Muscle of leg (tissue), 11 donors: Measurements from ENCODE around the gene RNU6-9. TPM values are rescaled to one million over a fixed set of nuclear protein-coding genes. Genes with fewer than 3 reads are reported as not detected.
A peak's percentile ranks its signal among the peaks of the same experiment; 100 is the strongest.
"Not testable (repeated sequence)": the region's sequence is repeated elsewhere in the genome, so short reads cannot be mapped to it uniquely, and the experiment has no call there.

ENCODE experiments used
- DNase-seq: peaks from one replicate; pipeline ENCODE4 v3.0.0; 2013
- H3K27ac ChIP-seq: one replicate; pipeline ENCODE4 v1.5.1; 2013; ENCODE audit warnings: mild to moderate bottlenecking, low read length, control low read depth
- H3K27me3 ChIP-seq: one replicate; pipeline ENCODE4 v1.6.1; 2013; ENCODE audit warnings: low read length; ENCODE audit not compliant: control insufficient read depth, insufficient read depth
- H3K36me3 ChIP-seq: one replicate; pipeline ENCODE4 v1.6.1; 2013; ENCODE audit warnings: low read length; ENCODE audit not compliant: control insufficient read depth, insufficient read depth
- H3K4me1 ChIP-seq: one replicate; pipeline ENCODE4 v1.6.1; 2013; ENCODE audit warnings: low read length; ENCODE audit not compliant: control insufficient read depth, insufficient read depth
- H3K4me3 ChIP-seq: one replicate; pipeline ENCODE4 v1.5.1; 2013; ENCODE audit warnings: low read length, control low read depth
- H3K9me3 ChIP-seq: replicated peaks from 2 replicates; pipeline ENCODE4 v1.6.1; 2013; ENCODE audit warnings: low read depth, low read length; ENCODE audit not compliant: control insufficient read depth
- WGBS: methylation state at CpG from one replicate; pipeline ENCODE4 v1.1.5; 2013; ENCODE audit warnings: missing lambda C conversion rate; ENCODE audit not compliant: insufficient coverage; 5-methylcytosine and 5-hydroxymethylcytosine counted together
- polyA plus RNA-seq, 8 donors: library from polyadenylated mRNA; unstranded; fragments of 120-200 nt; gene quantifications; one replicate each; pipeline versions ENCODE4 v1.2.1 to v1.2.3, GENCODE V29; 2013; ENCODE audit warnings: inconsistent platforms in 1 of 8, low replicate concordance in 1 of 8; ENCODE audit not compliant: insufficient read length in 8 of 8, insufficient read depth in 1 of 8
- total RNA-seq: library from RNA; stranded (reverse); fragments of 120-200 nt; gene quantifications from one replicate; pipeline ENCODE4 v1.2.4, GENCODE V29; 2013

Gene RNU6-9
- total and polyA plus RNA-seq, 9 donors, result not detected

DNA sequence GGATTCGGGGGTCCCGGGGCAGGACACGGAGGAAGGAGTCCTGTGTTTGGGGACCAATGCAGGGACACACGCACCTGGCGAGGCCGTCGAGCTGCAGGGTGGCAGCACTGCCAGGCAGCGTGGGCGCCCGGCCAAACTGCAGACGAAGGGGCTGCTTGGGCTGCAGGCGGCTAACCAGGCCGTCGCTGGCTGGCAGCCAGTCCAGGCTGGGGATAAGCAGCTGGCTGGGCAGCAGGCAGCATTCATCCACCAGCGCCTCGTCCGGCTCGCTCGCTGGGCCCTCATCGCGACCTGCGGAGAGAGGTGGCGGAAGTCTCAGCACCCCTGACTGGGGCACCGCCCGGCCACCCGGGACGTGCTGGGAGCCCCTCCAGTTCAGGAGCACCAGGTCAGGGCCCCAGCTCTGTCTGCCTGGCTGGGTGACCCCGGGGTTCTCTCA lies 22.3 kb upstream of the RNU6-9 start:
- peaks cover 24% of the 10 kb centered on the region for H3K4me1 ChIP-seq
- WGBS, result 64% methylated on average over 28 of the region's 28 CpGs
- H3K9me3 ChIP-seq, result no peaks in the 10 kb centered on the region
- H3K27me3 ChIP-seq, result no peaks in the 10 kb centered on the region
- peaks cover 73% of the 10 kb centered on the region for H3K36me3 ChIP-seq
- DNase-seq, result peak; percentile 81
- H3K4me3 ChIP-seq, result no peak overlapping the region
- no peak overlapping the region for H3K27ac ChIP-seq

DNA sequence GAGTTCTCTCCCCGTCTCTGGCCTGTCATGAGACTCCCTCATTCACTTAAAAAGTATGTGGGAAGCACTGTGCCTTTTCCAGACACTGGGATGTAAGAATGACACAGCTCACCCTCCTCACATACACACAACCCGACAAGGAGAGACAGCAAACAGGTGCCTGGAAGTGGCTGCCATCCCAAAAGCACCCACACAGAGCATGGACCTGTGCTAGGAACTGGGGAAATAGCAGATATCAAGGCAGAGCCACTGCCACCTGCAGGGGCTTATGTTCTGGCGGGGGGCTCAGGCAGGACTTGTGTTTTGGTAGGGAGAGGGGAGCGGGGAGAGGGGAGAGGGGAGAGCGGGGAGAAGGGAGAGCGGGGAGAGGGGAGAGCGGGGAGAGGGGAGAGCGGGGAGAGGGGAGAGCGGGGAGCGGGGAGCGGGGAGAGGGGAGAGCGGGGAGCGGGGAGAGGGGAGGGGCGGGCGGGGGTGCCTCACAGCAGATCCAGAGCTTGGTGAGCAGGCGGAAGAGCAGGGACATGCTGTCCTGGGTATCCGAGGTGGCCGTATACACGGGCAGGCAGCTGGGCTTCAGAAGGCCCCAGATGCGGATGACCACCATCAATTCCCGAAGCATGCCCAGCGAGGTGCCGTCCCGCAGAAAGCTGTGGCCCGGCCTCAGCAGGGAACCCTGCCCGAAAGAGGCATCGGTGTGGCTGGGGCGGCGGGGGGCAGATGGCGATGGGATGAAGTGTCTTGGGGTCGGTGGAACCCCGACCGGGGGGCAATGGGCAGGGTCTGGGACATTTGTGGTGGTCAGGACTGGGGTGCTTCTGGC lies 21.6 kb upstream of the RNU6-9 start:
- H3K4me1 ChIP-seq, result peaks cover 24% of the 10 kb centered on the region
- no peak for DNase-seq
- H3K36me3 ChIP-seq, result peaks cover 80% of the 10 kb centered on the region
- no peak overlapping the region for H3K27ac ChIP-seq
- H3K4me3 ChIP-seq, result no peak overlapping the region
- H3K27me3 ChIP-seq, result no peaks in the 10 kb centered on the region
- H3K9me3 ChIP-seq, result no peaks in the 10 kb centered on the region
- 79% methylated on average over 18 of the region's 33 CpGs for WGBS

DNA sequence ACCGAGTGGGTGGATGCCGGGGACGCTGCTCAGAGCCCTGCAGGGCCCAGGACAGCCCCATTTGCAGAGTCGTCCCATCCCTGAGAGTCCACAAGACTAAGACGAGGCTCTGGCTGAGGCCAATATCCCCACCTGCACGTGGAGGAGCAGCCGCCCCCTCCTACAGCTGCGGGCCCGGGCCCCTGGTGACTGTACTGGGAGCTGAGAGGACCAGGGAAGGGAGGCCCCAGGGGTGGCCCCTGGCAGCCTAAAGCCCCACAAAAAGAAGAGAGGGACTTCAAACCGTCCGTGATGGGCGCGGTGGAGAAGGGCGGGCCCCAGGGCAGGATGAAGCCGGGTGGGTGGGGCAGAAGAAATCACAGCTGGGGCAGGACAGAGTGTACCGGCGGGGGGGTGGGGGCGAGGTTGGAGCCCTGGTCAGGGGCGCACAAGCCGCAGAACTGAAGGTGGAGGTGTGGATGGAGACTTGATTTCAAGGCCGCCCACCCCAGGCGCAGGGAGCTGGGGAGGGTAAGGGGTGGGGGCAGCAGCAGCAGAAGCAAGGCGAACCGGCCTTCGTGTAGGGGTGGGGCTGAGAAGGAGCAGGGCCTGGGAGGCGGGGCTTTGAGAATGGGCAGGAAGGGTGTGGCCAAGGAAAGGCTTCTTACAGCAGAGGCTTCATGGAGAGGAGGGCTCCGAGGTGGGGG lies 20.9 kb upstream of the RNU6-9 start:
- WGBS, result 52% methylated on average over 18 of the region's 27 CpGs
- Histone ChIP-seq H3K27ac (no peak overlapping the region), H3K4me1 (peaks cover 24% of the 10 kb centered on the region), H3K36me3 (peaks cover 79% of the 10 kb centered on the region), H3K9me3 (no peaks in the 10 kb centered on the region), H3K4me3 (no peak overlapping the region), H3K27me3 (no peaks in the 10 kb centered on the region)
- DNase-seq, result peak; percentile 69

DNA sequence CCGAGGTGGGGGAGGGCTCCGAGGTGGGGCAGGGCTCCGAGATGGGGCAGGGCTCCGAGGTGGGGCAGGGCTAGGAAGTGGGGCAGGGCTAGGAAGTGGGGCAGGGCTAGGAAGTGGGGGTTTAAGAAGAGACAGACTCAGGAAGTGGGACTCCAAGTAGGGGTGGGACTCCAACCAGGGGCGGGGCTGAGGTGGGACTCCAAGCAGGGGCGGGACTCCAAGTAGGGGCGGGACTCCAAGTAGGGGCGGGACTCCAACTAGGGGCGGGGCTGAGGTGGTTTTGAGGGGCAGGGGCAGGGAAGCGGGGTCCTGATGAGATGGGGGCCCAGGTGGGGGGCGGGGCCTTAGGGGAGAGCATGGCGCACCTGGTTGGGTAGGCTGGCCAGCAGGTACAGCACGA lies 20.2 kb upstream of the RNU6-9 start:
- Histone ChIP-seq H3K9me3 (no peaks in the 10 kb centered on the region), H3K36me3 (peaks cover 74% of the 10 kb centered on the region), H3K4me1 (peaks cover 20% of the 10 kb centered on the region), H3K27ac (no peak overlapping the region), H3K27me3 (no peaks in the 10 kb centered on the region), H3K4me3 (no peak overlapping the region)
- 83% methylated on average over 3 of the region's 13 CpGs for WGBS
- no peak for DNase-seq

DNA sequence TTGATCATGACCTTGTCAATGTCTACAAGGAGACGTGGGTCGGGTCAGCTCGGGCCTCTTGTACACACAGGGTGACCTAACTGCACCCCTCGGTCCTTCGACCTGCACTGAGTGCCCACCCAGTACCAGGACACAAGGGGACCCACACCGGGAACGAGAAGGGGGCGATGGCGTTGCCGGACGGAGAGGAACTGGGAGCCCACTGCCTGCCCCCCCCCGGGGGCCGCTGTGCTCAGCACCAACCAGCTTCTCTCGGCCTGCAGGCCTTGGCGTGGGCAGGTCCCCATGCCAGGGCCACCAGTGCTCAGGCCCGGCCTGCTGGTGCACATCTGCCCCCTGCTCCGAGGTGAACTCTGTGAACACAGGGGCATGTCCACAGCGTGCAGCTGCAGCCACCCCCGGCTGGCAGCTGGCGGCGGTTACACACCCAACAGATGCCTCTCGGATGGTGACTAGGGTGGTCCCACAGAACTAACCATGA lies 19.7 kb upstream of the RNU6-9 start:
- Histone ChIP-seq H3K27me3 (no peaks in the 10 kb centered on the region), H3K4me1 (peaks cover 20% of the 10 kb centered on the region), H3K36me3 (peaks cover 69% of the 10 kb centered on the region), H3K9me3 (no peaks in the 10 kb centered on the region), H3K27ac (no peak overlapping the region), H3K4me3 (no peak overlapping the region)
- 82% methylated on average over 20 of the region's 22 CpGs for WGBS
- DNase-seq, result peak; percentile 51

DNA sequence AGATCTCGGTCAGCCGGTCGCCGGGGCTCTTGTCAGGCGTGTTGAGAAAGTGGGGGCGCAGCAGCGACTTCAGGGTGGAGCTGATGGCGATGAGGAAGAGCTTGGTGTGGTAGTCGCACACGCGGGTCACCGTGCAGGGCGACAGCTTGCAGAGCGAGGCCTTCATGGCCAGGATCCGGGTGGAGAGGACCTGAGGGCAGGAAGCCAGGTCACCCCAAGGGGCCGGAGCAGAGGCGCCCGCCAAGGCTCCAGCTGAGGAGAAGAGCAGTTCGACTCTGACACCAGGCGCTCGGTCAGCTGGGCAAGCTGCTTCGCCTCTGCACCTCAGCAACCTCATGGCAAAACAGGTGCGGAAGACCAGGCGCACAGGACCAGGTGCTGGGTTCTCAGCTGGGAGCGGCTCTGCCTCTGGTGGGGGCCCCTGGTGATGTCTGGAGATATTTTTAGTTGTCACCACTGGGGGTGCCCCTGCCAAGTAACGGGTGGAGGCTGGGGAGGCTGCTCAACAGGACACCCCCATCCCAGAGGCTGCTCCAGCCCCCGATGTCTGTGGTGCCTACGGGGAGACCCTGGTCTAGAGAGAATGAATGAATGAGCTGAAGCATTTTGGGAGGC lies 17.9 kb upstream of the RNU6-9 start:
- WGBS, result 88% methylated on average over 22 of the region's 28 CpGs
- H3K36me3 ChIP-seq, result peaks cover 64% of the 10 kb centered on the region
- H3K27ac ChIP-seq, result no peak overlapping the region

DNA sequence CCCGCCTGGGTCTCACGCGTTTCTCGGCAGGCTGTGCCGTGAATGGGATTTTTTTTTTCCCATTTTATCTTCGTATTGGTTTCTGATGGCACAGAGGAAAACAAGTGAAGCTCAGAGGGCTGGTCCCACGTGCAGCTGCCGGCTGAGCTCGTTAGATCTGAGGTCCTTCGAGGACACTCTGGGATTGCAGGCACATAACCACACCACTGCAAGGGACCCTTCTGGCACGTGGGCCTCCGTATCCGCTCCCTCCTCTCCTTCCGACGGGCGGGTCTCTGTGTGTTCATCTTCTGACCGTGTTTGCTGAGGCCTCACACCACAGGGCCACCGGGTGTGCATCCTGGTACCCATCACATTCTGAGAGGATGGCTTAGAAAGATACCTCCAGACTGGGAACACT lies 17.2 kb upstream of the RNU6-9 start:
- Histone ChIP-seq H3K9me3 (no peaks in the 10 kb centered on the region), H3K36me3 (peaks cover 62% of the 10 kb centered on the region), H3K27ac (no peak overlapping the region), H3K27me3 (no peaks in the 10 kb centered on the region), H3K4me1 (peaks cover 8% of the 10 kb centered on the region), H3K4me3 (no peak overlapping the region)
- DNase-seq, result no peak
- 68% methylated on average over 13 of the region's 18 CpGs for WGBS

More for the DNA sequence above, 17.9 kb upstream of the RNU6-9 start:
- DNase-seq, result no peak
- Histone ChIP-seq H3K9me3 (no peaks in the 10 kb centered on the region), H3K4me3 (no peak overlapping the region), H3K27me3 (no peaks in the 10 kb centered on the region), H3K4me1 (peaks cover 14% of the 10 kb centered on the region)

DNA sequence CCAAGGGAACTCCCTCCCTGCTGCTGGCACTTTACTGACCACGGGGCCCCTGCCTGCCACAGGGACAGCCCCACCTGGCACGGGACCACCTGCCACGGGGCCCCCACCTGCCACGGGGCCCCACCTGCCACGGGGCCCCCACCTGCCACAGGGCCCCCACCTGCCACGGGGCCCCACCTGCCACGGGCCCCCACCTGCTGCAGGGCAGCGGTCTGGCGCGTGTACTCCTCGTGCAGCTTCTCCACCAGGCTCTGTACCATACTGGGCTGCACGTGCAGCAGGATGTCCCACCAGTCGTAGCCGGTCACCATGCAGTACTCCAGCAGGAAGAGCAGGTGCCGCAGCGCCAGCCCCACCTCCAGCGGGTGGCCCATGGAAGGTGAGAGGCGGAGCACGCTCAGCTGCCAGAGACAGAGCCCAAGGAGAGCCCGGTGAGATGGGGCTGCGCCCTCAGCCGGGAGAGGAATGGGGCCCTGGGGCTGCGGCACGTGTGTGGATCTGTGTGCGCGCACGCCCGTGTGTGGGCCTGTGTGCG lies 16.4 kb upstream of the RNU6-9 start:
- 88% methylated on average over 28 of the region's 29 CpGs for WGBS
- no peak for DNase-seq
- H3K4me1 ChIP-seq, result peaks cover 4% of the 10 kb centered on the region
- peaks cover 66% of the 10 kb centered on the region for H3K36me3 ChIP-seq
- no peaks in the 10 kb centered on the region for H3K27me3 ChIP-seq
- no peaks in the 10 kb centered on the region for H3K9me3 ChIP-seq
- no peak overlapping the region for H3K27ac ChIP-seq
- no peak overlapping the region for H3K4me3 ChIP-seq

DNA sequence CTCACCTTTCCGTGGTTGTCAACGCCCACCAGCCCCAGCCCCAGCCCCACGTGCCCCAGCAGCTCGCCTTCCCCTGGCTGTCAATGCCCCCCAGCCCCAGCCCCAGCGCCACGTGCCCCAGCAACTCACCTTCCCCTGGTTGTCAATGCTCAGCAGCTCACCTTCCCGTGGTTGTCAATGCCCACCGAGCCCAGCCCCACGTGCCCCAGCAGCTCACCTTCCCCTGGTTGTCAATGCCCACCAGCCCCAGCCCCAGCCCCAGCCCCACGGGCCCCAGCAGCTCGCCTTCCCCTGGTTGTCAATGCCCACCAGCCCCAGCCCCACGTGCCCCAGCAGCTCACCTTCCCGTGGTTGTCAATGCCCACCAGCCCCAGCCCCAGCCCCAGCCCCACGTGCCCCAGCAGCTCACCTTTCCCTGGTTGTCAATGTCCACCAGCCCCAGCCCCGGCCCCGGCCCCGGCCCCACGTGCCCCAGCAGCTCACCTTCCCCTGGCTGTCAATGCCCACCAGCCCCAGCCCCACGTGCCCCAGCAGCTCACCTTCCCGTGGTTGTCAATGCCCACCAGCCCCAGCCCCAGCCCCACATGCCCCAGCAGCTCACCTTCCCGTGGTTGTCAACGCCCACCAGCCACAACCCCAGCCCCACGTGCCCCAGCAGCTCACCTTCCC lies 15.2 kb upstream of the RNU6-9 start:
- not testable (repeated sequence) for H3K27me3 ChIP-seq, H3K27ac ChIP-seq, DNase-seq, H3K4me1 ChIP-seq, H3K4me3 ChIP-seq, H3K9me3 ChIP-seq
- peaks cover 73% of the 10 kb centered on the region for H3K36me3 ChIP-seq
- 81% methylated on average over 14 of the region's 23 CpGs for WGBS
